ENCODE measurements around the gene FKBP7.
"Not testable (repeated sequence)": the region's sequence is repeated elsewhere in the genome, so short reads cannot be mapped to it uniquely, and the experiment has no call there.

Gene FKBP7

DNA sequence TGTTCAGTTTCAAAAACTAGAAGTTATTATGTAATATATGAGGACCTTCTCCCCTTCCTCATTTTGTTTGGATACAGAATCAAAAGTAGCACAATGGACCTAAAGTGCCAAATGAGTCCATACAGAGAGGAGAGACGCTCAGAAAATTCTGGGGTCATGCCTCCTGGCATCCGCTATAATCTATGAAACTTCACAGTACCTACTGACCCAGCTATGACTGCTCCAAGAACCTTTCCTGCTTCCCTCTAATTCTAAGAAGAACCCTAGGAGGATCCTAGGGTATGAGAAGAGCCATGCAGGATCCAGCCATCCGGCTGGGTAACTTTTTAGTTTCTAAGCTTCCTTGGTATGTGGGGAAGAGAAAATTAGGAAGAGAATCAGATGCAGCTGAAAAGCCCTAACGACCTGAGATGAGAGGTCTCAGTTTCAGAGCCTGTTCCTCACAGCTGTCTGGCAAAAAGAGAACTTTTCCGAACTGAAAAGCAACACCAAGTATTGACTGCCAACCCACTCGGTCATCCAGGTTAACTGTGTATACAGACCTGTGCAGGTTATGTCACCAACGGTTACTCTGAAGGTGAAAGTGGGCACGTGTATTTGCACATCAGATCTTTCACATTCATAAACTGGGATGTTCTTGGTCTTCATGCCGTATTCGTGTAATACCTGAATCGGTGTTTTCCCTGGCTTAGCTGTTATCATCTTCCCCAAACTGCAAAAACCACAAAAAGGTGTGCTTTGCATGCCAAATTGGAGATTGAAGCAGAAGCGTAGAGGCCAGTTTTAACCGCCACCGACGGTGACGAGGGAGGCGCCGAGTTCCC, 28.5 kb downstream of the FKBP7 start:
- peak; percentile 6 for DNase-seq (ENCODE audit: low read depth)

DNA sequence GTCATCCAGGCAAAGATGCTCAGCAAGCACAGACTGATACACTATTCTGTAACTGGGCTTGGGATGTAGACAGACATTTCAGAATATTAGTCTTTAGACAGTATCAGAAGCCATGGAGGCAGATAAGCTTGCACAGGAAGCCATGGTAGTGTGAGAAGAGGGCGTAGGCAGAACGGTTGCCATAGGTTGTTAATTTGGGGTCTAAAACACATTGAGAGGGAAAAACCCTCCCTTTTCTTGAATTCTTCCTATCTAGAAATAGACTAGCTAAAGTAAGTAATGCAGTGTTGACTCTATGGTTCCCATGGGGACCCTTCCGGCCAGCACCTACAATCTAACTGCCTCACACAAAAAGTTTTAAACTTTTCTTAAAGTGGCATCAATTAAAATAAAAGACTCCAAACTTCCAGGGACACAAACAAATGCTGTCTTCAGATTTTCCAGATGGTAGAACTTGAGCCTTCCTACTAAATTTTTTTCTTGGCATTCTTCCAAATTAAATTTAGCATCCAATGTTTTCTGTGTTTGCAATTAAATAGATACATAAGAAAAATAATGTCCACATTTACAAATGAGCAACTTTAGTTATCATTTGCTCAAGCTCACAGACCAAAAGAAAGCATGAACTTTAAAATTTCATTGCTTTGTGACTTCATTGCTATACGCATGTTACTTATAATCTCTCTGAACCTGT, 29.3 kb downstream of the FKBP7 start:
- no peak for DNase-seq (ENCODE audit: low read depth)

DNA sequence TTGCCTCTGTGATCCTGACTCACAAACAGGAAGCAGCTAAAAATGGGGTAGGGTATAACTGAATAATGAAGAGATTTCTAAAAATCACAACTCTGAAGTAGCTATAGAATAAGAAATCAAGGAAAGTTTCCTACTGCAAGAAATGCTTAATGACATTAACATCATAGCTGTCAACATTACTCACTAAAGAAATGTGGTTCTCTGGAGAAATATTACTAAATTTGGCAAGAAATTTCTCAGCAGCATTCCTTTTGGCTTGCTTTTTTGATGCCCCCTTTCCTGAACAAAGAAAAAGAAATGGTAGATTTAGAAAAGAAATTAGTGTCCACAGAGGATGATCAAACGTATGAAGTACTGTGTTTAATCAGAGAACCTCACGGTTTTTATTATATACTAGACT, 37.0 kb downstream of the FKBP7 start:
- no peak for DNase-seq (ENCODE audit: low read depth)

DNA sequence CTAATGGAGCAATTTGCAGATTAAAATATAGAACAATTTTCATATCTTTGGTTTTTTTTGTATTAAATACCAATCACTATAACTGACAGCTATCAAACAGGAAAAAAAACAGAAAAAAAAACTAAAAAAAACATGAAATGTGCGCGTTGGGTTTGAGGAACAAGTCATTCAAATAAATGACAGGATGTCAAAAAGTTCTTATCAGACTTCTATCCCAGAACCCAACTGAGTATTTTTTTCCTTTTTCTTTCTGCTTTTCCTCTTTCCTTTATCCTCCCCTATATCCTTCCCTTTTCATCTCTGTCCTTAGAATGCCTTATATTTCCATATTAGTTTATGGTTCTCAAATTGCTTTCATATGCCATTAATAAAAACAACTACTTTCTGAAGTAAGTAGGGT, 41.7 kb downstream of the FKBP7 start:
- no peak for DNase-seq (ENCODE audit: low read depth)

DNA sequence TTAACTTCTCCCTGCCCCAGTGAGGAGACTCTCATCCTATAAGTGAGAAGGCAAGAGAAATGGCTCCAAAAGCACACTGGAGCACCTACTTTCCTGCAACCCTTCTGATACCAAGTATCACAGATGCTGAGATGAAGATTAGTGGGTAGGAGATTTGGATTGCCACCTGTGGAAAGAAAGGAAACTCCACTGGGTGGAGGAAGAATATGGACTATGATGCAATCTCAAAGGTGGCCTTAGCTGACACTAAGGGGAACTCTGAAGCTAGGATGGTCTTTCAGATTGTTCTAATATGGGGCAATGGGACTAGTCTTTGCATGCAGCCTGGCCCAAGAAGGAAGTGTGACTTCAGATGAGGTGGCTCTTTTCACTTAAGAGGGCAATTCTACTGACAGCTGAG, 49.1 kb downstream of the FKBP7 start:
- no peak for DNase-seq (ENCODE audit: low read depth)

DNA sequence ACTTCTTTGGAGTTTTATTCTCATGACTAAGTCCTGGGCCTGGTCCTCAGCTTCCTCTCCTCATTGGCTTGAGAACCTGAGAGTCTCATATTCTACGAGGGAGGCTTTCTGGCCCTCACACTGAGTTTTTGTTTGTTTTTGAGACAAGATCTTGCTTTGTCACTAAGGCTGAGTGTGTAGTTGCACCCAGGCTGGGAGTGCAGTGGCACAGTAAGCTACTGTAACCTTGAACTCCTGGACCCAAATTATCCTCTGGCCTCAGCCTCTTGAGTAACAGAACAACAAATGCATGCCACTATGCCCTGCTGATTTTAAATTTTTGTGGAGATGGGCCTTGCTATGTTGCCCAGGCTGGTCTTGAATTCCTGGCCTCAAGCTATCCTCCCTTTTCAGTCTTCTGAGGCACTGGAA, 50.0 kb downstream of the FKBP7 start:
- DNase-seq (ENCODE audit: low read depth): no peak

DNA sequence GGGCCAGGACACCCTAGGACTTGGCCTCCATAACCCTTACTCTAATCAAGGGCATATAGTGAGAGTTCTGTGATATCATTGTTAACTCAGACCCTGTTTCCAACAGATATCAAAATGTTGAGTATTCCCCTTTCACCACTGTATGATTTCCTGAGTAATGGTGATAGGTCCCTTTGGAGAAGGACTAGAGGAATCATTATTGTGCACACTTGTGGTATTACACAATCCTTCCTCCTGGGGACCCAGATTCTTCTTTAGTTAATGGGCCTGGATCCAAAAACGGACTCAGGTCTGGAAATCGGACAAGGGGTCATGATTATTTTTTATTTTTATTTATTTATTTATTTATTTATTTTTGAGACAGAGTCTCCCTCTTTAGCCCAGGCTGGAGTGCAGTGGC, 50.9 kb downstream of the FKBP7 start:
- no peak for DNase-seq (ENCODE audit: low read depth)

DNA sequence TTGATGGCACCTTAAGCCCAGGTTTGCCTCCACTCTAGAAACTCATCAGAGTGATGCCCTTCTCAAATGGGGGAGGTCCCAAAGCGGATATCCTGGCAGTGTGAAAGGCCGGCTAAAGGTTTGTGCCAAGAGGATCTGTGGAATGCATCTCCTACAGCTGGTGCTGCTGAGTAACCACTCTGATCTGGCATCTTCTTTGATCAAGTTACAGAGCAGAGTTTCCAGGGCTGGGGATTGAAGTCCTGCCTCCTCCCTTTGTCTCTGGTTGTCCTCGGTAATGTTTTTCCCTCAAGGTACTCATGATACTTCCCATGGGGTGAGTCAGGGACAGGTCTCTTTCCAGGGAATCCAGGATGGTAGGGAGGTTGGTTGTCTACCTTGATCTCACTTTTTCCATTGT, 52.0 kb downstream of the FKBP7 start:
- DNase-seq (ENCODE audit: low read depth): peak; percentile 15

DNA sequence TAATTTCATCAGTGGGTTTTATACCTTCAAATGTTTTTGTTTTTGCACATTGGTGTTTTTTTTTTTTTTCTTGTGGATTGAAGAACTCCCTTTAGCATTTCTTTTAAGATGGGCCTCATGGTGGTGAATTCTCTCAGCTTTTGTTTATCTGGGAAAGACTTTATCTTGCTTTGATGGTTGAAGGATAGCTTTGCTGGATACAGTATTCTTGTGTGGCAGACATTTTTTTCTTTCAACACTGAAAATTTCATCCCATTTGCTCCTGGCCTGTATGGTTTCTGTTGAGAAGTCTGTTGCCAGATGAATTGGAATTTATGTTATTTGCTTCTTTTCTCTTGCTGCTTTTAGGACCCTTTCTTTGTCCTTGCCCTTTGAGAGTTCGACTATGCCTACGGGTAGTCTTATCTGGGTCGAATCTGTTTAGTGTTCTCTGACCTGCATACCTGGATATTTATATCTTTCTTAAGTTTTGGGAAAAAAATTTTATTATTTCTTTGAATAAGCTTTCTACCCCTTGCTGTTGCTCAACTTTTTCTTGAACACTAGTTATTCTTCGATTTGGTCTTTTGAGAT, 53.1 kb downstream of the FKBP7 start:
- DNase-seq (ENCODE audit: low read depth): no peak

DNA sequence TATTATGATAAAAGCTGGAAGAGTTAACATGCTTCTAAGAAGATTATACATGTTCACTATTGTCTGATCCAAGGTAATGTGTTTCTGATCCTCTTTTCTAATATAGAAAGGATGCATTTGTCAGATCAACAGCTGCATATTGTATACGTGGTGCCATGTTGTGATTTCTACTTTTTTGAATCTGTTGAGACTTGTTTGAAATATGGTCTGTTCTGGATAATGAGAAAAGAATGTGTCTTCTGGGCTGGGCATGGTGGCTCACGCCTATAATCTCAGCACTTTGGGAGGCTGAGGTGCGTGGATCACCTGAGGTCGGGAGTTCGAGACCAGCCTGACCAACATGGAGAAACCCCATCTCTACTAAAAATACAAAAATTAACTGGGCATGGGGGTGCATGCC, 54.7 kb downstream of the FKBP7 start:
- DNase-seq (ENCODE audit: low read depth): not testable (repeated sequence)

DNA sequence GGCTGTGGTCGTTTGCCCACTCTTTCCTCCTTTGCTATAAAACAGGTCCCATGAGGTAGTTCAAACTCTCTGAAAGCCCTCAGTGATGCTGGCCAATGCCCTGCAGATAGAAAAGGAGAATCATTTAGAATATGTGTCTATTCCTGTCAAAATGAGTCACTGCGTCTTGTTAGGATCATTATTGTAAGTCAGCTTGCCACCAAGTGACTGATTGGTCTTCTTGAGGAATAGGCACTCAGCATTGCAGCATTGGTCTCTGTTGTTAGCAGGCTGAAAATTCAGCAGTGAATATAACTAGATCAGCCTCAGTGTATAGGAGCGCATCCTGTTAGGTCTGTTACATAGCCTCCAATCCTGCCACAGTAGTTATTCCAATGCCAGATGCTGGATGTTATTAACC, 56.3 kb downstream of the FKBP7 start:
- DNase-seq (ENCODE audit: low read depth): no peak

DNA sequence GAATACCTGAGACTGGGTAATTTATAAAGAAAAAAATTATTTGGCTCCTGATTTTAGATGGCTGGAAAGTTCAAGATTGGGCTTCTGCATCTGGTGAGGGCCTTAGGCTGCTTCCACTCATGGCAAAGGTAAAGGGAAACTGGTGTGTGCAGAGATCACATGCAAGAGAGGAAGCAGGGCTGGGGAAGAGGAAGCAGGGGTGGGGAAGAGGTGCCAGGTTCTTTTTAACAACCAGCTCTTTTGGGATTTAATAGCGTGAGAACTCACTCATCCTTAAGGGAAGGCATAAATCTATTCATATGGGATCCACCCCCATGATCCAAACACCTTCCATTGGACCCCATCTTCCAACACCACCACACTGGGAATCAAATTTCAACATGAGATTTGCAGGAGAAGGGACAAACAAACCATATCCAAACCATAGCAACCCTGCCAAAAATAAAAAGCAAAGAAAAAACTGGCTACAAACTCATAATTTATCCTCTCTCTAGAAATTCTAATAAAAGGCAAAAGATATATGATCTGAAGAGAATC, 57.9 kb downstream of the FKBP7 start:
- DNase-seq (ENCODE audit: low read depth): no peak

DNA sequence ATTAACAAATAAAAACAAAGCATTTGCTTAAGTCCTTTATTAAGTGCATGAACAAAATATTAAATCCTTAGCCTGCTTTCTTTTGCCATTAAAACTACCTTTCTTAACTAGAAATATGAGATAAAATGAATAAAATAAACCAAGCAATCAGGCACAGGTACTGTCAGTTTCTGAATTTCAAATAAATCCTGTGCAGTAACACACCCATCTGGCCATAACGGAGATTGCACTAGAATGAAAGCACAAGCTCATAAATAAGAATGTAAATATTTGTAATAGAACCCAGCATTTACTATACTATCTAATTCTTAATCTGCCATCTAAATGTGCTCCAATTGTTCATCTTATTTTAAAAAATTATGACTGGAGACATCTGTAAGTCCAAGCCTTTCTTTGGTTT, 59.3 kb downstream of the FKBP7 start:
- DNase-seq (ENCODE audit: low read depth): peak; percentile 30

DNA sequence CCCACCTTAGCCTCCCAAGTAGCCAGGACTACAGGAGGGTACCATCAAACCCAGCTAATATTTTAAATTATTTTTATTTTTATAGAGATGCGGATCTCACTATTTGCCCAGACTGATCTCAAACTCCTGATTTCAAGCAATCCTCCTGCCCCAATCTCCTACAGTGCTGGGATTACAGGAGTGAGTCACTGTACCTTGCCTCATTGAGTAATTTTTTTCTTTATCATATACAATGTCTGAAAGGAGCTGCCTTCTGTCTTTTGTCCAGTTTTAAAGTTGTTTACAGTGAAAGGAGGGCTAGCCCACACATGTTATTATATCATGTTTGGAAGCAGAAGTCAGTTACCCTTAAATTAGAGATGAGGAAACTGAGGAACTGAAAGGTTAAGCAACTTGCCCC, 60.0 kb downstream of the FKBP7 start:
- peak; percentile 81 for DNase-seq (ENCODE audit: low read depth)

DNA sequence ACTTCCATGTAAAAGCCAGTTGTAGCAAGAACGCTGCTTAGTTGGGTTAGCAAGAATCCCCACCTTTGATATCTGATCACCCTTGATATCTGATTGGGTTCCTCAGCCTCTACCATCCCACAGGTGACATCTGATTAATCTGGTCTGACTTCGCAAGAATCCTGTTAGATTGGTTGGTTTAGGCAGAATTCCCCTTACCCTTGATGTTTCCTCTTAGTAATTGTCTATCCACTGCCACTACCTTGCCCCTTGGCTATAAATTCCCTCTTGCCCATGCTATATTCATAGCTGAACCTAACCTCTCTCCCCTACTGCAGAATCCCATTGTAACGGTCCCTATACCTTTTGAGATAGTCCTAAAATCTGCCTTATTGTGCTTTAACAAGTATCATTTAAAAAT, 60.5 kb downstream of the FKBP7 start:
- DNase-seq (ENCODE audit: low read depth): no peak

DNA sequence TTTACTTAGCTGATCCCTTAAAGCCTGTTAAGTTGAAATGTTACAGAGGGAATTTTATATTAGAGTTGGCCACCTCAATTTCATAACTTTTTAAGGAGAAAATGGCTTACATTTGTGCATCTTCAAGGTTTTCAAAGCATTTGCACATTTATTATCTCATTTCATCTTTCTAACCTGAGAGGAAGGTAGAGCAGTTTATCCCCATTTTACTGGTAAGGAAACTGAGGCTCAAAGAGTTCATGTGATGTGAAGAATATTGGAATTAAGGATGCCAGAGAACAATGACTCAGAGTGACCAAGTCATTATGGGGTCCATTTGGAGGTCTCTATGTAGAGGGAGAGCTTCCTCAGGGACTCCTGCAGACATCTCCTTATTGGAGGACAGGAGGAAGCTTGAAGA, 62.4 kb downstream of the FKBP7 start:
- DNase-seq (ENCODE audit: low read depth): no peak

DNA sequence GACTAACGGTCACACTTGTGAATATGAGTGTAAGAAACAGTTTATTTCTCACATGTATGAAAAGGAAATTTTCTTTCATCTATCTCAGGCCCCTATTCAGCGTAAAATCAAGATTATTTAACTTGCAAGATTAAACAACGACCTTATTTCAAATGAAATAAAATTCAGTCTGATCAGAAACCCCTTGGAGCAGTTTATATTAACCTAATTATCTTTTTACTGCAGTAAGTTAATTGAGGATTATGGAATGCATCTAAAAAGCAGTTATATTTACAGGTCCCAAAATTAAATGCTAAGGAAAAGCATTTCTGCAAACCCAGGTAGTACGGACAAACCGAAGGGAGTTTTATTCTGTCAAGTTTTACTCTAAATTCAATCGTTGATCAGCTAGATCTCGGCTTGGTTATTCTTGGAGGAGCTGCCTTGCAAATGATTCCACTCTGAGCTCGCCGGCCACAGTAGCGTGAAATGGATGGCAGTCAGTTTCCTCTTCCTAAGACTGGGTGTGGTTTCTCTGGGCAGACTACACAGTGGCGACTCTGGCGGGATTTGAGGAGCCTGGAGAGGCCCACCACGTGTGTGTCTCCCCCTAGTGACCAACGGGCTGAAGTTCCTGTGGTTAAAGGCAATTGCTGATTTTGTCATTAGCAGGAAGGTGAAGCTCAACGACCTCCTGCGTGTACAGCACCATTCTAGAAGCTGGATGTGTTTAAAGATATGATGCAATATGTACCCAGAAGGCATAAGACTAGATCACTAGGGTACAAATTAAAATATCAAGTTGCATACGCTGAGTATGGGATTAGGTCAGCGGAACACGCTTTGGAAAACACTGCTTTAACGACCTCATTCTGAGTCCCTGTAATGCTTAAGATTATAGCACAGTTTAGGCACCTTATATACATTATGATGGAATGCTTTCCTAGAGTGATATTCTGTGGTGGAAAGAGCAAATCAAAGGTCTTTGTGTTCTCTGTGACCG, 63.8 kb downstream of the FKBP7 start:
- DNase-seq (ENCODE audit: low read depth): peak; percentile 90
